Measurements from ENCODE around the gene MYO7A. TPM values are rescaled to one million over a fixed set of nuclear protein-coding genes. Genes with fewer than 3 reads are reported as not detected.

Gene MYO7A
- total RNA-seq, 1 donor from 2014 or later, result 5.5 TPM

DNA sequence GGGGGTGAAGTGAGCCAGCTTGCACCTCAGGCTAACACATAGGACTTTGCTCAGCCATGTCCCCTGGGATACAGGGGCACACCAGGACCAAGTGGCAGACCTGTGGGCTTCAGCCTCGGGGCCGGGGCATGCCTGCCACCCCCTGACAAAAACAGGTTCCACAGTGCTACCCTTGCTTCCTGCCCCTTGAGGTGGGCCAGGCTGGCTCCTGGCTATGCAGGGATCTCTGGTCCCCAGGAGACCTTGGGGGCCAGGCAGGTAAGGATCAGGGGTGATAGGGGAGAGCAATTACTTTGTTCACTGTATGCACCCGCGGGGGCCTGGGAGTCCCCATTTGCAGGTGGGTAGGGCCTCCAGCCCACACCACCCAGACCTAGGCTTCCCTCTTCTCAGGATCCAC lies 2.4 kb upstream of the MYO7A start:
- ATAC-seq (no peak), DNase-seq (no peak)
- peaks cover 4% of the 10 kb centered on the region for H3K27me3 ChIP-seq (ENCODE audit: low read depth)
- H3K27ac ChIP-seq, result no peak overlapping the region
- H3K4me3 ChIP-seq, result no peak overlapping the region
- TF ChIP-seq, protein P1, sequence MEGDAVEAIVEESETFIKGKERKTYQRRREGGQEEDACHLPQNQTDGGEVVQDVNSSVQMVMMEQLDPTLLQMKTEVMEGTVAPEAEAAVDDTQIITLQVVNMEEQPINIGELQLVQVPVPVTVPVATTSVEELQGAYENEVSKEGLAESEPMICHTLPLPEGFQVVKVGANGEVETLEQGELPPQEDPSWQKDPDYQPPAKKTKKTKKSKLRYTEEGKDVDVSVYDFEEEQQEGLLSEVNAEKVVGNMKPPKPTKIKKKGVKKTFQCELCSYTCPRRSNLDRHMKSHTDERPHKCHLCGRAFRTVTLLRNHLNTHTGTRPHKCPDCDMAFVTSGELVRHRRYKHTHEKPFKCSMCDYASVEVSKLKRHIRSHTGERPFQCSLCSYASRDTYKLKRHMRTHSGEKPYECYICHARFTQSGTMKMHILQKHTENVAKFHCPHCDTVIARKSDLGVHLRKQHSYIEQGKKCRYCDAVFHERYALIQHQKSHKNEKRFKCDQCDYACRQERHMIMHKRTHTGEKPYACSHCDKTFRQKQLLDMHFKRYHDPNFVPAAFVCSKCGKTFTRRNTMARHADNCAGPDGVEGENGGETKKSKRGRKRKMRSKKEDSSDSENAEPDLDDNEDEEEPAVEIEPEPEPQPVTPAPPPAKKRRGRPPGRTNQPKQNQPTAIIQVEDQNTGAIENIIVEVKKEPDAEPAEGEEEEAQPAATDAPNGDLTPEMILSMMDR (IDR thresholded peaks at IDR 0.05), result no peak
- no peaks in the 10 kb centered on the region for H3K36me3 ChIP-seq
- peaks cover 17% of the 10 kb centered on the region for H3K4me1 ChIP-seq
- H3K9me3 ChIP-seq, result no peaks in the 10 kb centered on the region
- intact Hi-C loops (cut with DNase I), result no loop called here

DNA sequence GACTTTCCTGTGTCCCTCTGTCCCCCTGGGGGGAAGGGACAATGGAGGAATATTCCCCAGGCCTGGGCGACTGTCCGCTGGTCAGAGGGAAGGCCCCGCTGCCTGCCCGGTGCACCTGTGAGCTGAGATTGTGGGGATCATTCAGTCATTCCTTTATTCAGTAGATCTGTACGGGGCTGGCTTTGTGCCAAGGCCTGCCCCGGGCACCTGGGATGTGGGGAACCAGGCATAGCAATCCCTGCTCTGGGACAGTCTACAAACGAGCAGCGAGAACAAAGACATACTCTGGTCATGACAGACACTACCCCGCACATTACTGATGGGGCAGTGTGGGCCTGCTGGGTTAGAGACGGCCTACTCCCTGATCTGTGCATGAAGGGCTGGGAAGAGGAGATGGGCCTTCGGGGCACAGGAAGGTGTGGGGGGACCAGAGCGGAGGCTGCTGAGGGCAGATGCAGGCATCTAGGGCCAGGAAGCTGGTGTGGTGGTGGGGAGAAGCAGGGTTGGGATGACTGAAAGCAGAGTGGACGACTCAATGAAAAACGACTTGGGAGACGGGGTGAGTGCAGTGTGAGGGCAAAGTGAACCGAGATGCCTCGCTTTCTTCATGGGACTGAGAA lies 1.8 kb upstream of the MYO7A start:
- DNase-seq (no peak), ATAC-seq (no peak)
- Histone ChIP-seq H3K36me3 (no peaks in the 10 kb centered on the region), H3K4me3 (no peak overlapping the region), H3K27me3 (ENCODE audit: low read depth) (peaks cover 4% of the 10 kb centered on the region), H3K9me3 (no peaks in the 10 kb centered on the region), H3K4me1 (peaks cover 21% of the 10 kb centered on the region), H3K27ac (no peak overlapping the region)
- intact Hi-C loops (cut with DNase I), result no loop called here
- TF ChIP-seq, protein P1 (IDR thresholded peaks at IDR 0.05), result no peak

DNA sequence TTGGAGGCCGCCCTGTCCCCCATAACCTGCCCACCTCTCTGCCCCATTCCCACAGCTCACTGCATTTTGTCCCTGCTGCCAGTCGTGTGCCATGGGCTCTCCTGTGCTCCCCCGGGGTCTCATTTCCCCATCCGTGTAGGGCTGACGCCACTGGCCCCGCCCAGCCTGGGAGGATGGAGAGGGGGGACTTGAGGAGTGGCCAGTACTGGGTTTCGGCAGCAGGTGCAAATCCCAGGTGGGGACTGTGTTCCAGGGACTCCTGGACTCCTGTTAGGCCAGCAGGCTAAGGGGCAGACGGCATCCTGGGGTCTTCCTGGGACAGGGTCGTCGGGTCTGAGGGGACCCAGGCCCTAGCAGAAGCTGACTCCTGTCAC lies 1.2 kb upstream of the MYO7A start:
- ATAC-seq (peak; percentile 1 to 16), DNase-seq (no peak)
- no peaks in the 10 kb centered on the region for H3K36me3 ChIP-seq
- H3K9me3 ChIP-seq, result no peaks in the 10 kb centered on the region
- TF ChIP-seq, protein P1 (IDR thresholded peaks at IDR 0.05), result no peak
- peak overlapping the region; percentile 53 for H3K4me3 ChIP-seq
- no peak overlapping the region for H3K27ac ChIP-seq
- peaks cover 4% of the 10 kb centered on the region for H3K27me3 ChIP-seq (ENCODE audit: low read depth)
- peaks cover 24% of the 10 kb centered on the region for H3K4me1 ChIP-seq
- intact Hi-C loops (cut with DNase I), result no loop called here

DNA sequence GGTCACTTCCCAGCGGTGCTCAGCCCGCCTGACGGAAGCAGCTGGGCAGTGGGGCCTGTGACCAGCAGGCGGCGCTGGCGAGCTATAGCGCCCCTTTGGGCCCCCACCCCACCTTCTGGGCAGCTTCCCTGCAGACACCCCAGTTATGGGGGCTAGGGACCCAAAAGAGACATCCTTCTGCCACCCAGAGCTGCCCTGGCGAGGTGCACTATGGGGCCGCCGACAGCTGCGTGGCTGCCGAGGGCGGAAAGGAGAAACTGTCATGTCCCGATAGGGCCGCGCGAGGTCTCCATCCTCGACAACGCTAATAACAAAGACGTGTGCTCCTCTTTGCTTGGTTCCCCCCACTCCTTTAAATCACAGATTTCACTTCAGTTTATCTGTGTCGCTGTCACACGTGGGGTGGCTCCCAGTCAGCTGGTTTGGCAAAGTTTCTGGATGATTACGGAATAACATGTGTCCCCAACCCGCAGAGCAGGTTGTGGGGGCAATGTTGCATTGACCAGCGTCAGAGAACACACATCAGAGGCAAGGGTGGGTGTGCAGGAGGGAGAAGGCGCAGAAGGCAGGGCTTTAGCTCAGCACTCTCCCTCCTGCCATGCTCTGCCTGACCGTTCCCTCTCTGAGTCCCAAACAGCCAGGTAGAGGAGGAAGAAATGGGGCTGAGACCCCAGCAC lies 673 bp upstream of the MYO7A start:
- intact Hi-C loops (cut with DNase I), result no loop called here
- DNase-seq, result peak; percentile 62
- H3K27me3 ChIP-seq (ENCODE audit: low read depth), result peaks cover 4% of the 10 kb centered on the region
- H3K4me3 ChIP-seq, result peak overlapping the region; percentile 53
- TF ChIP-seq, protein P1 (IDR thresholded peaks at IDR 0.05), result peak; percentile 98
- H3K4me1 ChIP-seq, result peaks cover 24% of the 10 kb centered on the region
- H3K9me3 ChIP-seq, result no peaks in the 10 kb centered on the region
- H3K27ac ChIP-seq, result no peak overlapping the region
- no peaks in the 10 kb centered on the region for H3K36me3 ChIP-seq
- ATAC-seq, result peak; percentile 74 to 83

DNA sequence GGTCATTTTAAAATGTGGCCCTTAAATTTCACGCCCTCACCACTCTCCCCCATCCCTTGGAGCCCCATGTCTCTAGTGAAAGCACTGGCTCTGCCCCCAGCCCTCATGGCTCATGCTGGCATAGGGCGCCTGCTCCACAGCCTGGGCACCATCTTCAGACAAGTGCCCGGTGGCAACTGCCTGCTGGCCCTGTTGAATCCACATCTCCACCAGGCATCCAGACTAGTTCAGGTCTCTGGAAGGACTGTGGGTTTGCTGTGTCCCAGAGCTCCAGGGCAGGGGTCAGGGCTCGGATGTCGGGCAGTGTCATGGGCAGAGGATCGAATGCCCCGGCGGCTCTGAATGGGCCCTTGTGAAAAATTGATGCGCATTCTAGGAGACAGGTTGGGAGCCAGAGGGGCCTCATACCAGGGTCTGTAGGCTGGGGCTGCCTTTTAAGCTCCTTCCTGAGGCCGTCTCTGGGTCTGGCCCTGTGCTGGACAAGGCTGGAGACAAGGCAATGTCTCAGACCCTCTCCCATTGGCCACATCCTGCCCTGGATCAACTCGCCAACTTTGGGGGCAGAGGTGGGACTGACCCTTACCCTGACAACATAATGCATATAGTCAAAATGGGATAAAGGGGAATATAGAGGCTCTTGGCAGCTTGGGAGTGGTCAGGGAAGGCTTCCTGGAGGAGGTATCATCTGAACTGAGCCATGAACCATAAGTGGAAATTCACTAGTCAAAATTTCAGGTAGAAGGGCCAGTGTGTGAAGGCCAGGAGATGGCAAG lies 1.2 kb downstream of the MYO7A start:
- H3K9me3 ChIP-seq, result no peaks in the 10 kb centered on the region
- H3K36me3 ChIP-seq, result no peaks in the 10 kb centered on the region
- ATAC-seq, result no peak
- TF ChIP-seq, protein P1 (IDR thresholded peaks at IDR 0.05), result no peak
- no peak overlapping the region for H3K27ac ChIP-seq
- H3K4me1 ChIP-seq, result peaks cover 24% of the 10 kb centered on the region
- peaks cover 4% of the 10 kb centered on the region for H3K27me3 ChIP-seq (ENCODE audit: low read depth)
- intact Hi-C loops (cut with DNase I), result no loop called here
- H3K4me3 ChIP-seq, result no peak overlapping the region
- no peak for DNase-seq
